Measurements from ENCODE around the gene XAGE1A.
"Not testable (repeated sequence)": the region's sequence is repeated elsewhere in the genome, so short reads cannot be mapped to it uniquely, and the experiment has no call there.

The XAGE1A gene, protein sequence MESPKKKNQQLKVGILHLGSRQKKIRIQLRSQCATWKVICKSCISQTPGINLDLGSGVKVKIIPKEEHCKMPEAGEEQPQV

DNA sequence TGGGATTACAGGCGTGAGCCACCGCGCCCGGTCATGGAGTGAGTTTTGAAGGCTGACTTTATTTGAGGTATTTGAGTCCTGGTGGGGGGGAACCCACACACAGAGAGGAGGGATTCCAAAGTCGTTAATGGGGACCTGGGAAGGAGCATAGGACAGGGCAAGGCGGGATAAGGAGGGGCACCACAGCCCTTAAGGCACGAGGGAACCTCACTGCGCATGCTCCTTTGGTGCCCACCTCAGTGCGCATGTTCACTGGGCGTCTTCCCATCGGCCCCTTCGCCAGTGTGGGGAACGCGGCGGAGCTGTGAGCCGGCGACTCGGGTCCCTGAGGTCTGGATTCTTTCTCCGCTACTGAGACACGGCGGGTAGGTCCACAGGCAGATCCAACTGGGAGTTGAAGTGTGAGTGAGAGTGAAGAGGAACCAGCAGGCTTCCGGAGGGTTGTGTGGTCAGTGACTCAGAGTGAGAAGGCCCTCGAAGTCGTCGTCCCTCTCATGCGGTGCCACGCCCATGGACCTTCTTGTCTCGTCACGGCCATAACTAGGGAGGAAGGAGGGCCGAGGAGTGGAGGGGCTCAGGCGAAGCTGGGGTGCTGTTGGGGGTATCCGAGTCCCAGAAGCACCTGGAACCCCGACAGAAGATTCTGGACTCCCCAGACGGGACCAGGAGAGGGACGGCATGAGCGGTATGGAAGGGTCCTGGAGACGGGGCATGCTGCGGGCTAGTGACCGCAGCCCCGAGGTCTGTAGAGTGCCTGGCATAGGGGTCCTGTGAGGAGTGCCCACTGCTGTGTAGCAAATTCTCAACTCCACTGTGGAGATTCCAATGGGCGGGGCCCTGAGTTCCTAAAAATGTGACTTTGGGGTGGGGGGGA, at the start of gene XAGE1A:
Gene XAGE1A, plus strand, starts transcription at position 264 of the 874 bp plus-strand sequence. CDS start 1,554 bp downstream, outside the sequence.
- TF ChIP-seq, protein P1, sequence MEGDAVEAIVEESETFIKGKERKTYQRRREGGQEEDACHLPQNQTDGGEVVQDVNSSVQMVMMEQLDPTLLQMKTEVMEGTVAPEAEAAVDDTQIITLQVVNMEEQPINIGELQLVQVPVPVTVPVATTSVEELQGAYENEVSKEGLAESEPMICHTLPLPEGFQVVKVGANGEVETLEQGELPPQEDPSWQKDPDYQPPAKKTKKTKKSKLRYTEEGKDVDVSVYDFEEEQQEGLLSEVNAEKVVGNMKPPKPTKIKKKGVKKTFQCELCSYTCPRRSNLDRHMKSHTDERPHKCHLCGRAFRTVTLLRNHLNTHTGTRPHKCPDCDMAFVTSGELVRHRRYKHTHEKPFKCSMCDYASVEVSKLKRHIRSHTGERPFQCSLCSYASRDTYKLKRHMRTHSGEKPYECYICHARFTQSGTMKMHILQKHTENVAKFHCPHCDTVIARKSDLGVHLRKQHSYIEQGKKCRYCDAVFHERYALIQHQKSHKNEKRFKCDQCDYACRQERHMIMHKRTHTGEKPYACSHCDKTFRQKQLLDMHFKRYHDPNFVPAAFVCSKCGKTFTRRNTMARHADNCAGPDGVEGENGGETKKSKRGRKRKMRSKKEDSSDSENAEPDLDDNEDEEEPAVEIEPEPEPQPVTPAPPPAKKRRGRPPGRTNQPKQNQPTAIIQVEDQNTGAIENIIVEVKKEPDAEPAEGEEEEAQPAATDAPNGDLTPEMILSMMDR (IDR thresholded peaks at IDR 0.05) = not testable (repeated sequence)

DNA sequence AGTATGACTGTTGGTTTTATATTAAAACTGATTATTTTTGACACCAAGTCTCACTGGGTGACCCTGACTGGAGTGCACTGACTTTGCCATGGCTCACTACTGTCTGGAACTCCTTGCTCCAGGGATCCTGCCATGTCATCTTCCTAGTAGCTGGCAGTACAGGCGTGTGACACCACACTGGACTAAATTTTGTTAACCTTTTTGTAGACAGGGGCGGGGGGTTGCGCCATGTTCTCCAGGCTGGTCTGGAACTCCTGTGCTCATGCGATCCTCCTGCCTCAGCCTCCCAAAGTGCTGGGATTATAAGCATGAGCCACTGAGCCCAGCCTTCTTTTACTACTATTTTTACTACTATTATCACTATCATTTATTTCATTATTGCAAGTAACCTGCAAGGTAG, 8.9 kb downstream of the XAGE1A start:
- TF ChIP-seq, protein P1 (IDR thresholded peaks at IDR 0.05) = no peak

DNA sequence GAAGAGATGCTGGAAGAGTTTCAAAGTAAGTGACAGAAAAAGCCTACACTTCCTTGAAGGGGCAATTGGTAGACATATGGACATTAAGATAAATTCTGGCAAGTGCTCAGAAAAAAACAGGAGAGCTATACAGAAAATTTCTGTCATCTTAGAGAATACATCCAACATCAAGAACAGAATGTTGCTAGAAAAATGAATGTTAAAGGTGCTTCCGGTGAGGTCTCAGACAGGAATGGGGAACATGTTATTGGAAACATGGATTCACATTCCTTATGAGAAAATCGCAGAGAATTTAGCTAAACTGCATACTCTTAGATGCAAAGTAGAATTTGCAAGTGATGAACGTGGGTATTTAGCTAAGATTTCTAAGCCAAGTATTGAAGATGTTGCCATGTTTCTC, 11.7 kb downstream of the XAGE1A start:
- TF ChIP-seq, protein P1 (IDR thresholded peaks at IDR 0.05) = no peak

DNA sequence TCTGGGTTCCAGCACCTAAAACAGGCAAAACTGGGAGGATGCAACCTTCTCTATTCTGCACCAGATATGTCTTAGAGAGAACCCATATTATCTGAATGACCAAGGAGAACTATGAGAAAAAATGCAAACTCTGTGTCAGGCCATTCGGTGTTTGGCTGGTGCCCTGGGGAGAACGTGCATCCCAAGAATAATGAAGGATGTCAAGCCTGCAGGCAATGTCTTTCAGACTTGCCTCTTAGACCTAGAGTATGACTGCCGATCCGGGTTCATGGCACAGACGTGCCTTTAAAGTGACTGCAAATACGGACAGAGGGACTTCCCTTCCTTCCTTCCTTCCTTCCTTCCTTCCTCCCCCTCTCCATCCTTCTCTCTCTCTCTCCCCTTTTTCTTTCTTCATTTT, 14.3 kb downstream of the XAGE1A start:
- TF ChIP-seq, protein P1 (IDR thresholded peaks at IDR 0.05) = no peak

DNA sequence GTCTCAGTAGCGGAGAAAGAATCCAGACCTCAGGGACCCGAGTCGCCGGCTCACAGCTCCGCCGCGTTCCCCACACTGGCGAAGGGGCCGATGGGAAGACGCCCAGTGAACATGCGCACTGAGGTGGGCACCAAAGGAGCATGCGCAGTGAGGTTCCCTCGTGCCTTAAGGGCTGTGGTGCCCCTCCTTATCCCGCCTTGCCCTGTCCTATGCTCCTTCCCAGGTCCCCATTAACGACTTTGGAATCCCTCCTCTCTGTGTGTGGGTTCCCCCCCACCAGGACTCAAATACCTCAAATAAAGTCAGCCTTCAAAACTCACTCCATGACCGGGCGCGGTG, 21.3 kb downstream of the XAGE1A start, which contains the start of gene XAGE1B:
Gene XAGE1B, minus strand, starts transcription at position 77 of the 339 bp plus-strand sequence. CDS start 1,536 bp downstream, outside the sequence.
- TF ChIP-seq, protein P1 (IDR thresholded peaks at IDR 0.05) = not testable (repeated sequence)

DNA sequence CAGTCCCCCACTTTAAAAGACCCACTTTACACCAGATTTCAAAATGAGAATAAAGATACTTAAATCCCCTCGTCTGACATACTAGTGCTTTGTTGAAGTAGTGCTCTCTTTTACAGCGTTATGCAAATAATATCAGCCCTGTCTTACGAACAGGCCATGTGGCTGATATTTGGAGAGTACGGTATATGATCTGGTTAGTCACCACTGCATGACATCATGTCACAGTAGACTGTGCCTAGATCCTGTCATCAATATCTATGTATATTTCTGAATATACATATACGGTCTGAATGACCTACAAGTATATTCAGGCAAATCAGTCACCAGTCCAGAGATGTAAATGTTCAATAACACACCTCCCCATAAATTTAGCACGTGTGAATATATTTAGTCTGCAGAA, 46.7 kb downstream of the XAGE1A start:
- TF ChIP-seq, protein P1 (IDR thresholded peaks at IDR 0.05) = no peak

DNA sequence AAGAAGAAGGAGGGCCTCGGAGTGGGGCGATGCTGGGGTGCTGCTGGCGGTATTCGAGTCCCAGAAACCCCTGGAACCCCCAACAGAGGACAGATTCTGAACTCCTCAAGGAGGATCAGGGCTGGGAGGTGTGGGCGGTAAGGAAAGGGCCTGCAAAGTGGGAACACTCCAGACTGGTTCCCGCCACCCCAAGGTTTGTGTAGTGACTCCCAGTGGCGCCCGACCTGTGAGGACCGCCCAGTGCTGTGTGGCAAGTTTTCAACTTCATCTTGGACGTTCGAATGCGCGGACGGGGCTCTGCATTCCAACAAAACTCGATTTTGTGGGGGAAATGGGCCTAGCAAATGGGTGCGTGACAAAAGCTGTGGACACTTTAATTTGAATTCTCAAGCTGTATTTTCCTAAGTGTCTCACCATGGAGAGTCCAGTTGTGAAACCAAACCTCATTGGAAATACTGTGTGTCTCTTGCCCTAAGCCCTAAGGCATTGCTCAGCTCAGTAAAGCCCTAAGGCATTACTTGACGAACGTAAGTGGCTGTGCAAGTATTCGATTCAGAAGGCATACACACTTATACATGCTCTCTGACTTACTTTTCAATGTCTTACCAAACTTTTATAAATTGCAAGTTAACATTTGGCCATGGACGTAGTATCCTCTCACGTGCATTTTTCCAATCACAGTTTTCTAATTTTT, 48.7 kb downstream of the XAGE1A start:
- TF ChIP-seq, protein P1 (IDR thresholded peaks at IDR 0.05) = no peak

All from LNCAP (cell line).